Activated CD8-positive, alpha-beta memory T cell treated with anti-CD3 and anti-CD28 coated beads for 48 hours (primary cell): ENCODE results near the gene NDUFAB1.
"Not testable (repeated sequence)": the region's sequence is repeated elsewhere in the genome, so short reads cannot be mapped to it uniquely, and the experiment has no call there.

Experiments used
- DNase-seq, 3 experiments: peaks; one replicate each; pipeline ENCODE4 v3.0.0-alpha.2; 2020; ENCODE audit warnings: low read depth in 2 of 3, low spot score in 2 of 3

NDUFAB1 gene

DNA sequence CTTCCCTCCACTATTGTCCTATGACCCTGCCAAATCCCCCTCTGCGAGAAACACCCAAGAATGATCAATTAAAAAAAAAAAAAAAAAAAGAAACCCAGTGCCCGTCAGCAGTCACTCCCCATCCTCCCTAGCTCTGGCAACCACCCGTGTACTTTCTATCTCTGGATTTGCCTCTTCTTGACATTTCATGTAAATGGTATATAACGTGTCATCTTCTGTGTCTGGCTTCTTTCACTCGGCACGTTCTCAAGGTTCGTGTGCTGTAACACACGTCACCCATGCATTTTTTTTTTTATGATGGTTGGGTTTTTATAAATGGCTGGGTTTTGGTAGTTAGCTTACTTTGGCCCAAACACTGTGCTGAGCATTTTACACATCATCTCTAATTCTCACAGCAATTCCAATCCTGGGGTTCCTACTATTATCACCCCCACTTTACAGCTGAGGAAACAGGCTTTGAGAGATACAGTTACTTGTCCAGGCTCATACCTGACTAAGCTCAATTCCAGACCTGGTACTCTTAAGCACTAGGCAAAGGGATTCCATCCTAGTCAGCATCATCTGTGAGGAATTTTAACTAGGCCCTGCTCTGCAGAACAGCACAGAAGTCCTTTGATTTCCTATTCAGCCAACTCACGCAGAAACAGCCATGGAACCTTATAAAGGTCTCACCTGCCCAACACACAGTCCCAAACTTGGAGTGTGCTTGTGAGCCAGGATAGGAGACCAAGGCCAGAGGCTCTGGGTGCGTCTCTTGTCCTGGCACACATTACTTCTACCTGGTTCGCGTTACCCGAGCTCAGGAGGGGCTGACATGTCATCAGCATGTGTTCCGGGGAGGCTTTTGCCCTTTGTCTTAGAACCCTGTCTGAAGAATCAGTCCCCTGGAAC, 11.7 kb downstream of the NDUFAB1 start:
- no peak for DNase-seq

DNA sequence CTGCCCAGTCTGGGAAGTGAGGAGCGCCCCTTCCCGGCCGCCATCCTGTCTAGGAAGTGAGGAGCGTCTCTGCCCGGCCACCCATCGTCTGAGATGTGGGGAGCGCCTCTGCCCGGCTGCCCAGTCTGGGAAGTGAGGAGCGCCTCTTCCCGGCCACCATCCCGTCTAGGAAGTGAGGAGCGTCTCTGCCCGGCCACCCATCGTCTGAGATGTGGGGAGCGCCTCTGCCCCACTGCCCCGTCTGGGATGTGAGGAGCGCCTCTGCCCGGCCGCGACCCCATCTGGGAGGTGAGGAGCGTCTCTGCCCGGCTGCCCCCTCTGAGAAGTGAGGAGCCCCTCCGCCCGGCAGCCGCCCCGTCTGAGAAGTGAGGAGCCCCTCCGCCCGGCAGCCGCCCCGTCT, 12.8 kb downstream of the NDUFAB1 start:
- DNase-seq, result not testable (repeated sequence)

DNA sequence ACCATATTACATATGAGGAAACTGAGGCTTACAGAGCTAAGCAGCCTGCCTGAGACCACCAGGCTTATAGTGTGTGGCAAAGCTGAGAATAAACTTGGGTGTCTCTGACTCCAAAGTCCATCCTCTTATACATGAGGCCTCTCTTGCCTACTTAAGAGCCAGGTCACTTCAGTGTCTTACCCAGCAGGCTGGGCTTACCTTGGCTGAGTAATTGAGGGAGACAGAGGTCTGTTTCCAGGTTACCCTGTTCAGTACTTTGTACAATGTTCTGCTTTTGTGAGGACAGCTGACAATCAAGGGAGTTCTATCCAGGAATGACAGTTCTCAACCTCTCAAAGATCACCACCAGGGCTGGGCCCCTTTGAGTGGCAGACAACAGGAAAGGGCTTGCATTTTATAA, 14.4 kb downstream of the NDUFAB1 start:
- DNase-seq, result no peak

DNA sequence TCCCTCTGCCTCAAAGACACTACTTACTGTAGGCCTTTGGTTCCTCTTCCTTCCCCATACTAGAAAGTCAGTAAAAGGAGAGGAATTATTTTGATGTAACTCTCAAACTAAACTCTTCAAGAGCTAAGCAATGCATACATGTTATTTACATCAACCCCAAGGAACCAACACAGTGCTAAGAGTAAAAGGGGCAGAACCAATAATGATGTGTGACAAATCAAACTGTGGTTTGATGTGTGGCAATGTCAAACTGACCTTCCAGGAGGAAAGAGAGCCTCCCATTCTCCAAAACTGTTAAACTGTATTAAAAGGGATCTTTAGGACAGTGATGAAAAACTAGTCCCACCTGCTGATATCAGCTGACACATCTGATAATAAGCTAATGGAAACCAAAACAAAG, 15.7 kb downstream of the NDUFAB1 start:
- DNase-seq, result no peak

DNA sequence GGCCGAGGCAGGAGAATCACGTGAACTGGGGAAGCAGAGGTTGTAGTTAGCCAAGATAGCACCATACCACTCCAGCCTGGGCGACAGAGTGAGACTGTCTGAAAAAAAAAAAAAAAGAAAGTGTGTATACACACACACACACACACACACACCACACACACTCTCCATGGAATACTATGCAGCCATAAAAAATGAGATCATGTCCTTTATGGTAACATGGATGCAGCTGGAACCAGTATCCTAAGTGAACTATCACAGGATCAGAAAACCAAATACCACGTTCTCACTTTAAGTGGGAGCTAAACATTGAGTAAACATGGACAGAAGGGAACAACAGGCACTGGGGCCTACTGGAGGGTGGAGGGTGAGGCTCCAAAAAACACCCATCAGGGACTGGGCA, 16.7 kb downstream of the NDUFAB1 start:
- DNase-seq, result no peak

DNA sequence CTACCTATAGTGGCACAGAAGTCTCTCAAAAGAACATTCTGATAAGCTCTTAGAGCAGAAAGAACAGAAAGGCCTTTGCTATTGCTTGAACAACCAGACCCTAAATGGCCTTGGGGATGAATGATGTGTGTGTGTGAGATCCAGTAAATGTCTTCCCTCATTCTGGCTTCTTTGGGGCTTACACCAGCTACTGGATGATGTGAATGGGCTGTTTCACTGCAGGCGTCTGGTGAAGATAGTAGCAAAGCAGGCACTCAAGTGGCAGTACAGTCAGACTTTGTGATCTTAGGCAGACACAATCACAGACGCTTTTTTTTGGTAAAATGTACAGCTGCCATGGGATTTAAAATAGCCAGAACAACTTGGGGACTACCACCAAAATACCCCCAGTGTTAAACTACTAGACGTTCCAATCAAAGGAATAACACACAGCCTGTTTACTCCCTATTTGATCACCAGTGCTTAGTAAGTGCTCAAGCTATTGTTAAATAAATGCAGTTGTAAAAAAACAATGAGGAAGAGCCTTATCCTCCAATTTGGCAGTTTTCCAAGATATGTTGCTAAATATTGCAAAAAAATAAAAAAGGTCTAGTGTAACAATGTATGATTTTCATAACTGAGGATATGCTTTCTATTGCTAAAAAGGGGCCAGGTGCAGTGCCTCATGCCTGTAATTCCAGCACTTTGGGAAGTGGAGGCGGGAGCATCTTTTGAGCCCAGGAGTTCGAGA, 17.9 kb downstream of the NDUFAB1 start:
- no peak for DNase-seq

DNA sequence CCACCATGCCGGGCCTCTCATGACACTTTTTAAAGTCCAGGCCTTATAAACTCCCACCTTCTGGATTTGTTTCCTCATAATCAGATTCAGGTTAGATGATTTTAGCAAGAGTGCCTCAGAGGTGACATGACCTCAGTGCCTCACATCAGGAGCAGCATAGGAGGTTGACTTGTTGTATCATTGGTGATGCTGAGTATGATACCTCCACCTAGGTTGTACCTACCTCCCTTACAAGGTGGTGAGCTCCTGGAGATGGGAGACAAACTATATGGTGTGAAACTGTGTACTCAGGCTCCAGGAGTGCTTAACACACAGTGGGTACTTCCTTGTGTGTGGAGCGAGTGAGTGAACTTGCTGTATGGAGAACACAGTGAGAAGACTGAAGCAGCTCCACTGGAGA, 18.6 kb downstream of the NDUFAB1 start:
- DNase-seq, result no peak

DNA sequence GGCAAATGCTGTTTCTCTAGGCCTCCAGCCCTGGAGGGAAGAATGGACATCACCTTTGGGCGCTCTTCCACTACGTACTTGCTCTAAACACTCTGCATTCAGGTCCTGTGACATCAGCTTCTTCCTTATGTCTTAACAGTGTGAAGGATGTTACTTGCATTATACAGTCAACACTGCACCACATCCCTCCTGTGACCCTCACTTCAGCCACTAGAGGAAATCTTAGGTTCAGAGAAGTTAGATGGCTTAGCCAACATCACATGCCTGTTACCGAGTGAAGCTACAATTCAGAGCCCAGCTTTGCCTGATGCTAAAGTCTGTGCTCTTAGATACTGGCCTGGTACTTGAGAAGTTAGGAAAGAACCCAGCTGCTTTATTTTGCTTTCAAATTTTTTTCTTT, 20.3 kb downstream of the NDUFAB1 start:
- DNase-seq, result no peak

DNA sequence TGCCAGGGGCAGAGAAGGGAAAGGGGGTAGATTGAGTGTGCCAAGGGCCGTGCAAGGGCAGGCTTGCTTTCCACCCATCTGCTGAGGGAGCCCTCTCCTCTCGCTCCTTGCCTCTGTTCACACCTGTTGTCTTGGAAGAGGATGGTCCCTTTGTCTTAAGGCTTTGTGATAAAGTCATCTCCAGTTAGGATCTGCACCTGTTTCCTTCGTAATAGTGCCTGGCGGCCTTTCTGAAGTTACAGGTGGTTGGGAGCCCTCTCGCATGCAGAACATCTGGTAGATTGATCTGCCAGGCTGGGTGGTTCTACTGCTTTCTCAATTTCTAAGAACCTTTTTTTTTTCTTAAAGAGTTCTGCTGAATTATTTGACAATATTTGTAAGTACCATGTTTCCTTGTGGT, 22.3 kb downstream of the NDUFAB1 start:
- no peak for DNase-seq

DNA sequence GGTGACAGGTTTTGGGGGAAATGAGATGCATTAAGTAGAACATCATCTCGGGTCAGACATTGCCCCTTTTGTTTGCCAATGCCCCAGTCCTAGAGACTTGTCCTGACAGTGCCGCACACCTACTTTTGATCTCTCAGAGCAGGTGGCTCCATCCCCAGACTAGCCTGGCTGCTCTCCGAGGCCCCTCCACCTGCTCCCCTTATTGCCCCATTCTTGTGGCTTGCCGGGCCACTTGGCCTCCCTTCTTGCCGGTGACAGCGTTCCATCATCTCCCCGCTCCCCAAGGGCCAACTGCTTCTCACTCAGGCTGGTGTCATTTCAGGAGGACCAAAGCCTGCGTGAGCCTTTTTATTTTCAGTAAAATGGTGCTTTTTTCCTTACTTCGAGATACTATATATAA, 23.7 kb downstream of the NDUFAB1 start:
- no peak for DNase-seq

DNA sequence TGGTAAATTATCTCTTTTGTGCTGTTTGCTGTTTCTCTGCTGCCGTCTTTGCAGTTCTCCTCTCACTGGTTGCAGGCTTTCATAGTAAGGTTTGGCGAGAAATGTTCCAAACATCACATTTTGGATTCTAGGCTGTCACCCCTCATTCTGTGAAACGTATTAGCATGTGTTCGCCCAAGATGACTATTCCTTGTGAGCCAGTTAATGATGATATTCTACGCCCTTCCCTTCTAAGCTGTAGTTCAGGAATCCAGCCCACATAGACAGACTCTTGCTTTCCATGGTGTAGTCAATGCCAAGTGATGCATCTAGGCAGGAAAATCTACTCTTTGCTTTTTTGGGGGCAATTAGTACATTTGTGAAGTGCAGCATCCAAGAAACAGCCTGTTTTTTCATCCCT, 24.2 kb downstream of the NDUFAB1 start:
- DNase-seq, result no peak

DNA sequence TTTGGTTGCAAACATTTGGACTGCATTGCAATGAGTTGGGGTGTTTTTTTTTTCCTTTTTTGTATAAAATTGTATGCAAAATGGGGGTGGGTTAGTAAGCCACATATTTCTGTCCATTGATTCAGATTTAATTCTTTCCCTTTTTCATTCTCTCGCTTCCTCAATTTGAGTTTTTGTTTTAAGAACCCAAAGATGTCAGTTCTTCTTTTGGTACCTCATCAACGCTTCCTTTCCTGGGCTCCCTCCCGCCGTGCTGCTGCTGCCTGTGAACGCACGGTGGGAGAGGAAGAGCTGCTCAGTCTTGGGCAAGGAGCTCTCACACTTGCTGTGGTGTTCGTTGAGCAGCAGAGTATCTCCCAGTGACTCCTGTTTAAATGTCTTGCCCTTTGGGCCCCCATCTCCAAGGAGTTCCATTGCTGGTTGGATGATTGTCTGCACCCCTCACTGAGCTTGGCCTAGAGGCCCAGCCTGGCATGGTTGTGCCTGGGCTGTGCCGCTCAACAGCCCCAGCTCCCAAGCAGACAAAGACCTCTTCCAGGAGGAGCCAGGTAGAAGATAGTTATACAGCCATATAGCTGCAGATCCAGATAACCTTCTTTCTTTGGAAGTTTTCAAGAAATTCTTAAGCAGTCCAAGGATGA, 25.0 kb downstream of the NDUFAB1 start:
- DNase-seq, result no peak

DNA sequence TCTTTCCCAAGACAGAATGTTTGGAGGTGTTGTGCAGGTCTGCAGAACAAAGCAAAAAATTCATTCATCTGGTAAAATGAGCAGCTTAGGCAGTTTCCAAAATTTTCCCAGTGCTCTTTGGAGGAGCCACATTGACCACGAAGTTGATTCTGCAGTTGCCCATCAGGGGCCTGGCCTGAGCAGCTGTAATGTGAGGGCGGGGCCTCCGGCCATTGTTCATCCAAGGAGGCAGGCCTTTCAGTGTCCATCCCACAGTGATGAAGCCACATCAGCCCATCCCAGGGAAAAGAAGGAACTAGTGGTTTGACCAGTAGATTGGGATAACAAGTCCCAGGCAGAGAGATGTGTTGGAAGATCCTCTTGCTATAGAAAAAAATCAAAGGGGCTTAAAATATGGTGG, 28.5 kb downstream of the NDUFAB1 start:
- no peak for DNase-seq

DNA sequence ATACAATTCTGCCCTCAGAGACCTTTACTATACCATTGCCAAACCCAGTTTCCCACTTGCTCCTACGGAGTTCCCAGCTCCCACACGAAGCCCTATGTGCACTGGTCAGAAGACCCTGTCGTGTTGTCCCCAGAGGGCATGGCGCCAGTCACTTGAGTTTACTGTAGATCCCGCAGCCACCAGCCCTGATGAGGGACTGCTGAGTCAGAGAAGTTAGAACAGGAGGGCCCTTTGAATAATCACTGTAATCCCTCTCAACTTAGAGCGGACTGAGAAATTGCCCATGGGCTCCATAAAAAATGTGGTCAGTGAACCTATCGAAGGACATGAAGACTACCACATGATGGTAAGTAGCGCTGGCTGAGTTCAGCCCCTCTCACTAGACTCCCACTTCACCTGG, 29.4 kb downstream of the NDUFAB1 start:
- no peak for DNase-seq

DNA sequence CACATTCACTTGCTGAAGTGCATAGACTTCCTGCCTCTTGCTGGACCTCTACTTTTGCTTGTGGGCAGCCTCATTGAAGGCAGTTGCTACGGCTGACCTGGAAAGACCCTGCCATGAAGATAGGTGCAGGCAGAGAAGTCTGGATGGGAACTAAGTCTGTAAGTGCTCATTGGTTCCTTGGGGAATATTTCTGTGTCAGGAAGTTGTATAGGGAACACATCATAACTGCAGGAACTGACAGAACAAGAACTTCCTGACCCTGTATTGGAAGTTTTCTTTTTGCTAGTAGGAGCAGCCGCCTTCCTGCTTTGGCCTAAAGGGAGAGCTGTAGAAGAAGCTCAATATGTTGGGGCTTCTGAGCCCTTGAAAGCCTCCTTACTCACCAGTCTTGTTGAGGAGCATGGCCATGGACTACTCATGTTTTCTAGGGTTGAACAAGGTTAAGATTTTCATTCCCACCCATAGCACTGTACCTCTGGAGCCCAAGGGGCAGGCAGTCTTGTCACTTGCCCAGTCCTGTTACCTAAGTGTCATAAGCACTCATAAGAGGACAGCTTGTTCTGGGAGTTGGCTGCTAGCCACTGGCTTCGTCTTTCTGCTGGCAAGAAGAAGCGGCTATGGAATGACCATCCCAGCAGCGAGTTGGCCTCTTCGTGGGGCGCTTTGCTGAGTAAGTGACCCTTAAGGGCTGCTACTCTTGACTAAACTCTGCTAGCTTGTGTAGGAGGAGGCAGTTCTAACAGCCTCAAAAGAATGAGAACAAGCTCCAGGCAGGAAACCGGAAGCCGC, 31.3 kb downstream of the NDUFAB1 start:
- DNase-seq, result no peak

DNA sequence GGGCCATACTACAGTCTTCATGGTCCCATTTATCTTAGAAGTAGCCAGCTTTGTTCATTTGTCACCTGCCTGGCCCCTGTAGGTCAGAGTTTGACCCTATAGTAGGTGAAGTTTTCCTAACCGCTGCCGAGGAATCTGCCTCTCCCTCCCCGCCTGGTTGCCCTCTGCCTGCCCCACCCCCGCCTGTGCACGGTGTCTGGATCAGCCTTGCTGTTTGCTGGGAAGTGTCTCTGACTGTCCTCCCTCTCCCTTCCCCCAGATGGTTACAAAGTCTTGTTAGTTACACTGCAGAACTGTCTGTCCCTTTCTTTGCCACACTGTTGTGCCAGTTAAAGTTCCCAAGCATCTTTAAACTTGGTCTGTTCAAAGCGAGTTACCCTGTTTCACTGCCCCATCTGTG, 32.9 kb downstream of the NDUFAB1 start:
- no peak for DNase-seq

DNA sequence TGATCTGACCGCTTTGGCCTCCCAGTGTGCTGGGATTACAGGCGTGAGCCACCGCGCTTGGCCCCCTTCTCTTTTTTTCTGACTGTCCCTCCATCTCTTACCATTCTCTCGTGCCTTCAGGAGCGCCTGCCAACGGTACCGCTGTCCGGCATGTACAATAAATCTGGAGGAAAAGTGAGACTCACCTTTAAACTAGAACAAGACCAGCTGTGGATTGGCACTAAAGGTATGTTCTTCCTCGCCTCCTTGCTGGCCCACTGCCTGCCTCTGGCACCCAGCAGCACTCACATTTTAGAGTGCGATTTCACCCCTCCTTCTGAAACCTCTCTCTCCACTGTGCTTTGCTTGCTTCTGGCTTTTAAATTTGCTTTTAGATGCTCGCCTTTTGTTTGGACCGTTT, 33.6 kb downstream of the NDUFAB1 start:
- DNase-seq, result no peak

DNA sequence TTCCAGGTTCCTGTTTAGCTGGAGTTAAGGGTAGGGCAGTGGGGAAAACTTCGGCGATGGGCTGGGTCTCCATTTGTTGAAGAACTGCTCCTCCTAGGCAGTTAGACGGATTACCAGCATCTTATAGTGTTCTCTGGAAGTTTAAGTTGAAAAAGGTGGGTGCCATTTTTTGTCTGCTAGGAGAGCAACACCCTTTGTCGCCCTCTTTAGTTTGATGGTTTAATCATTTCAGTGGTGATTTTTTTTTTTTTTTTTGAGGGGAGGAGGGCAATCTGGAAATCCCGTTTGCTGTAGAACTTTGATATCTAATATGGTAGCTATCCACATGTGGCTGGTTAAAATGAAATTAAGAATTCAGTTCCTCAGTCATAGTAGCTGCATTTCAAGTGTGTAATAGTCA, 34.5 kb downstream of the NDUFAB1 start:
- DNase-seq, result no peak

DNA sequence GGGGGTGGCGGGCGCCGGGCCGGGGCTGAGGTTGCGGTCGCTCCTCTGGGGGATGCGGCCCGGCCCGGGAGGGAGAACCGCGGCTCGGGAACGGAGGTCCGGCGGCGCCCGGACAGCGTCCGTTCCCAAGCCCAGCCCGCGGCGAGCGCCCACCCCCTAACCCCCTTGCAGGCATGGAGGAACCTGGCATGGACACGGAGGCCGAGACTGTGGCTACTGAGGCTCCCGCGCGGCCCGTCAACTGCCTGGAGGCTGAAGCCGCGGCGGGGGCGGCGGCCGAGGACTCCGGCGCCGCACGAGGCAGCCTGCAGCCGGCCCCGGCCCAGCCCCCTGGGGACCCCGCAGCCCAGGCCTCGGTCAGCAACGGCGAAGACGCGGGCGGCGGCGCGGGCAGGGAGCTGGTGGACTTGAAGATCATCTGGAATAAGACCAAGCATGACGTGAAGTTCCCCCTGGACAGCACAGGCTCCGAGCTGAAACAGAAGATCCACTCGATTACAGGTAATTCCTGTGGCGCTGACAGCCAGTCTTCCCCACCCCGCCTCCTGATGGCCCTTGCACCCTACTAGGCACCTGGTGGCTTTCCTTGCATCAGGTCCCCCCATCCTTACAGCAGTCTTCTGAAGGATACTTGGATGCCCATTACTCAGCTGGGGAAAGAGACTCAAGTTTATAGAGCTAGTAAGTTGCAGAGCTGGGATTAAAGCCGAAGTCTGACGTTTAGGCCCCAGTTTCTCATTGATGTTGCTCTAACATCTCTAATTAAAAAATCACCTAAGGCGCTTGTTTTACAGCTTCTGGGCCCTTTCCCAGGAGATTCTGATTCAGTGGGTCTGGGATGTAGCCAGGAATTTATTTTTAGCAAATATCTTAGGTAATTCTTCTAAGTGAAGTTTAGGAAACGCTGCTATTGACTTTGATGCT, 38.1 kb downstream of the NDUFAB1 start:
- peak in 1 of 3 experiments; percentile 2 for DNase-seq
